ENCODE measurements around the gene HHAT. TPM values are rescaled to one million over a fixed set of nuclear protein-coding genes. Genes with fewer than 3 reads are reported as not detected.

Gene HHAT
- total RNA-seq, 4 donors from 2014 or later = 4.8 to 5.9 (median 5.3) TPM

DNA sequence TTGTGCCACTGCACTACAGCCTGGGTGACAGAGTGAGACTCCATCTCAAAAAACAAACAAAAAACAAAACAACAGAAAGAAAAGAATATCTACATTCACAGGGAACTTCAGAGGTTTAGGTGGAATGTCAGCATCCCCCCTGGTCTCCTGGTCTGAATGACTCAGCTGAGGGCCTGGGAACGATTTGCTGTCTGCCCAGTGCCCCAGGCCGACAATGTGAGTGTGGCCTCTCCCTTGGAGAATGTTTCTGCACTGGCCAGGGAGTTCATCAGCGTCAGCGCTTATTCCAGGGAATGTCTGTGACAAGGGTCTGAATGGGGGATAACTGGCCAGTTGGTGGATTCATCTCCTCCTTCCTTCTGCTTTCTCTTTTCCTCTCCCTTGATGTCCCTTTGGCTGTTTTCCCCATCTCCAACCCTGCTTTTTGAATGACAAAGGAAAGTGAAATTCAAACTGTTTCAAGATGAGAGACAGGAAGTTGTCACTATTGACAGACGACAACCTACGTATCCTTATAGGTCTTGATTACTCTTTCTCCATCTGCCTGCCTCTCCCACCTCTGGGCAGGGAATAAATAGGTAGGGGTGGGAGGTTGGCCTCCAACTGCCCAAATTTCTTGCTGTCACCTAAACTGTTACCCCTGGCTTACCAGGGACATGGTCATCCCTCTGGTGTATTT is 213.1 kb downstream of the HHAT start:
- WGBS, 2 donors = 68 to 77% methylated on average over 6 of the region's 6 CpGs
- no peak for DNase-seq (ENCODE audit: low spot score in 2 of 2)
- no peaks in the 10 kb centered on the region for H3K4me1 ChIP-seq
- TF ChIP-seq POLR2A (IDR thresholded peaks at IDR 0.05) (no peak), EP300 (IDR thresholded peaks at IDR 0.05) (no peak)
- TF ChIP-seq, protein P1, sequence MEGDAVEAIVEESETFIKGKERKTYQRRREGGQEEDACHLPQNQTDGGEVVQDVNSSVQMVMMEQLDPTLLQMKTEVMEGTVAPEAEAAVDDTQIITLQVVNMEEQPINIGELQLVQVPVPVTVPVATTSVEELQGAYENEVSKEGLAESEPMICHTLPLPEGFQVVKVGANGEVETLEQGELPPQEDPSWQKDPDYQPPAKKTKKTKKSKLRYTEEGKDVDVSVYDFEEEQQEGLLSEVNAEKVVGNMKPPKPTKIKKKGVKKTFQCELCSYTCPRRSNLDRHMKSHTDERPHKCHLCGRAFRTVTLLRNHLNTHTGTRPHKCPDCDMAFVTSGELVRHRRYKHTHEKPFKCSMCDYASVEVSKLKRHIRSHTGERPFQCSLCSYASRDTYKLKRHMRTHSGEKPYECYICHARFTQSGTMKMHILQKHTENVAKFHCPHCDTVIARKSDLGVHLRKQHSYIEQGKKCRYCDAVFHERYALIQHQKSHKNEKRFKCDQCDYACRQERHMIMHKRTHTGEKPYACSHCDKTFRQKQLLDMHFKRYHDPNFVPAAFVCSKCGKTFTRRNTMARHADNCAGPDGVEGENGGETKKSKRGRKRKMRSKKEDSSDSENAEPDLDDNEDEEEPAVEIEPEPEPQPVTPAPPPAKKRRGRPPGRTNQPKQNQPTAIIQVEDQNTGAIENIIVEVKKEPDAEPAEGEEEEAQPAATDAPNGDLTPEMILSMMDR (IDR thresholded peaks at IDR 0.05) = no peak
- no peaks in the 10 kb centered on the region for H3K27me3 ChIP-seq
- H3K27ac ChIP-seq = no peak overlapping the region
- H3K9me3 ChIP-seq = no peaks in the 10 kb centered on the region
- no peak overlapping the region for H3K4me3 ChIP-seq
- H3K36me3 ChIP-seq = peaks cover 0 to 6% (median 0%) of the 10 kb centered on the region in 3 donors

DNA sequence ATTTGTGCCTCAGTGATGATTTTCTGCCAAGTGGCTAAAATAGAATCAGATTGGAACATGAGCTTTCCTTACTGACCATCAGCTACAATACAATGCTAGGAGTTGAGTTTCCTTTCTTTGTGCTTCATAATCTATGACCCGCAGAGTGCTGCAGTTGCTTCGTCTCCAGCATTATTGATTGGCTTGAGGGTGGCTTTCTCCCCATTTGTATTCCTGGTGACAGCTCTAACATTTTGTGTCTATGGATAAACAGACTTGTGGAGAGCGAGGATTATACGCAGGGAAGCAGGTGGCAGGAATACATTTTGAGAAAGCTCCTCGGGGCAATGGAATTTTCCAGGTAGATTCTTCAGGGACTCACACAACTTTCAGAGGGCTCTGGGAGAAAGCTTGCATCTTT is 223.2 kb downstream of the HHAT start:
- Histone ChIP-seq H3K27ac (no peak overlapping the region), H3K9me3 (no peaks in the 10 kb centered on the region), H3K4me3 (no peak overlapping the region), H3K4me1 (no peaks in the 10 kb centered on the region), H3K36me3 (no peaks in the 10 kb centered on the region), H3K27me3 (no peaks in the 10 kb centered on the region)
- no peak for DNase-seq (ENCODE audit: low spot score in 2 of 2)
- 95 to 100% methylated on average over 5 of the region's 5 CpGs for WGBS, 2 donors
- TF ChIP-seq POLR2A (IDR thresholded peaks at IDR 0.05) (no peak), EP300 (IDR thresholded peaks at IDR 0.05) (no peak)
- TF ChIP-seq, protein P1 (IDR thresholded peaks at IDR 0.05) = no peak

GRCh38 chr1:210553711-210554110 is 225.0 kb downstream of the HHAT start:
- WGBS, 2 donors = 74% methylated on average over 5 of the region's 5 CpGs
- Histone ChIP-seq H3K36me3 (no peaks in the 10 kb centered on the region), H3K4me1 (peaks cover 0 to 4% (median 0%) of the 10 kb centered on the region in 4 donors), H3K27me3 (no peaks in the 10 kb centered on the region), H3K9me3 (no peaks in the 10 kb centered on the region), H3K27ac (no peak overlapping the region), H3K4me3 (no peak overlapping the region)
- DNase-seq (ENCODE audit: low spot score in 2 of 2) = no peak
- TF ChIP-seq EP300 (IDR thresholded peaks at IDR 0.05) (no peak), POLR2A (IDR thresholded peaks at IDR 0.05) (no peak)
- TF ChIP-seq, protein P1 (IDR thresholded peaks at IDR 0.05) = no peak

GRCh38 chr1:210554382-210554781 is 225.7 kb downstream of the HHAT start:
- Histone ChIP-seq H3K27me3 (no peaks in the 10 kb centered on the region), H3K36me3 (no peaks in the 10 kb centered on the region), H3K4me1 (peaks cover 0 to 4% (median 0%) of the 10 kb centered on the region in 4 donors), H3K9me3 (no peaks in the 10 kb centered on the region), H3K4me3 (no peak overlapping the region), H3K27ac (no peak overlapping the region)
- DNase-seq (ENCODE audit: low spot score in 2 of 2) = no peak
- TF ChIP-seq, protein P1 (IDR thresholded peaks at IDR 0.05) = no peak
- TF ChIP-seq EP300 (IDR thresholded peaks at IDR 0.05) = no peak
- TF ChIP-seq POLR2A (IDR thresholded peaks at IDR 0.05) = no peak
- WGBS, 2 donors = 92 to 94% methylated on average over 5 of the region's 5 CpGs

GRCh38 chr1:210556475-210556874 is 227.8 kb downstream of the HHAT start:
- 95 to 100% methylated on average over 1 of the region's 1 CpG for WGBS, 2 donors
- Histone ChIP-seq H3K4me1 (peaks cover 0 to 4% (median 0%) of the 10 kb centered on the region in 4 donors), H3K27me3 (no peaks in the 10 kb centered on the region), H3K4me3 (no peak overlapping the region), H3K9me3 (no peaks in the 10 kb centered on the region), H3K27ac (no peak overlapping the region), H3K36me3 (no peaks in the 10 kb centered on the region)
- DNase-seq (ENCODE audit: low spot score in 2 of 2) = no peak
- TF ChIP-seq, protein P1 (IDR thresholded peaks at IDR 0.05) = no peak
- TF ChIP-seq POLR2A (IDR thresholded peaks at IDR 0.05) (no peak), EP300 (IDR thresholded peaks at IDR 0.05) (no peak)
